Measurements from ENCODE around the gene RASAL3.

Gene RASAL3

GRCh38 chr19:15448778-15449619 lies 15.3 kb downstream of the RASAL3 start:
- no peak for DNase-seq

GRCh38 chr19:15448044-15448777 lies 16.1 kb downstream of the RASAL3 start:
- no peak for DNase-seq

GRCh38 chr19:15447057-15447456 lies 17.3 kb downstream of the RASAL3 start:
- no peak for DNase-seq

GRCh38 chr19:15445807-15446376 lies 18.5 kb downstream of the RASAL3 start:
- no peak for DNase-seq

- DNase-seq = no peak
These were observed 19.1 kb downstream of the RASAL3 start for GRCh38 chr19:15445227-15445605.

GRCh38 chr19:15444505-15445226 lies 19.7 kb downstream of the RASAL3 start:
- DNase-seq = no peak

- DNase-seq = no peak
These were observed 20.5 kb downstream of the RASAL3 start for GRCh38 chr19:15443838-15444237.

GRCh38 chr19:15443325-15443724 lies 21.0 kb downstream of the RASAL3 start:
- DNase-seq = no peak

- no peak for DNase-seq
These were observed 22.0 kb downstream of the RASAL3 start for GRCh38 chr19:15442142-15442920.

- no peak for DNase-seq
These were observed 23.0 kb downstream of the RASAL3 start for GRCh38 chr19:15441317-15441716.

- no peak for DNase-seq
These were observed 24.3 kb downstream of the RASAL3 start for GRCh38 chr19:15439821-15440641.

GRCh38 chr19:15439078-15439799 lies 25.1 kb downstream of the RASAL3 start:
- DNase-seq = no peak

- DNase-seq = no peak
These were observed 25.8 kb downstream of the RASAL3 start for GRCh38 chr19:15438577-15438976.

GRCh38 chr19:15438124-15438496 lies 26.2 kb downstream of the RASAL3 start:
- no peak for DNase-seq

GRCh38 chr19:15437355-15438123 lies 26.8 kb downstream of the RASAL3 start:
- DNase-seq = no peak

GRCh38 chr19:15436826-15437110 lies 27.6 kb downstream of the RASAL3 start:
- no peak for DNase-seq

- DNase-seq = no peak
These were observed 28.1 kb downstream of the RASAL3 start for GRCh38 chr19:15436012-15436825.

GRCh38 chr19:15433519-15434069 lies 30.8 kb downstream of the RASAL3 start:
- DNase-seq = no peak

Data from activated T-cell treated with anti-CD3 and anti-CD28 coated beads, Interleukin-2, amount 50 U/mL, for 48 hours (primary cell).